Astrocyte (in vitro differentiated cells and primary cell): ENCODE measurements around the gene NPY4R2. TPM values are rescaled to one million over a fixed set of nuclear protein-coding genes. Genes with fewer than 3 reads are reported as not detected.
"Not testable (repeated sequence)": the region's sequence is repeated elsewhere in the genome, so short reads cannot be mapped to it uniquely, and the experiment has no call there.

ENCODE experiments used
- DNase-seq: peaks from one replicate; pipeline ENCODE4 v3.0.0-alpha.2; 2010; ENCODE audit warnings: low read depth
- FAIRE-seq: peaks from 2 replicates; lab custom pipeline; 2011; peaks lifted over from hg19 to GRCh38; lab: Jason Lieb, UNC
- H2AFZ ChIP-seq: 2 replicates; pipeline ENCODE4 v1.6.0; 2012; ENCODE audit warnings: low read depth, low read length, inconsistent platforms
- H3K27ac ChIP-seq: 2 replicates; pipeline ENCODE4 v1.5.1; 2011; ENCODE audit warnings: low read depth, low read length, inconsistent platforms
- H3K27me3 ChIP-seq: 2 replicates; pipeline ENCODE4 v1.6.0; 2011; ENCODE audit warnings: low read length, inconsistent platforms; ENCODE audit not compliant: insufficient read depth
- H3K36me3 ChIP-seq: 2 replicates; pipeline ENCODE4 v1.5.1; 2011; ENCODE audit warnings: low read length, inconsistent platforms; ENCODE audit not compliant: insufficient read depth
- H3K4me1 ChIP-seq: 2 replicates; pipeline ENCODE4 v1.5.1; 2011; ENCODE audit warnings: low read length, inconsistent platforms; ENCODE audit not compliant: insufficient read depth
- H3K4me2 ChIP-seq: 2 replicates; pipeline ENCODE4 v1.6.0; 2012; ENCODE audit warnings: low read length, inconsistent platforms
- H3K4me3 ChIP-seq: 2 replicates; pipeline ENCODE4 v1.5.1; 2011; ENCODE audit warnings: low read depth, mild to moderate bottlenecking, low read length, inconsistent platforms; ENCODE audit not compliant: insufficient read depth
- H3K79me2 ChIP-seq: 2 replicates; pipeline ENCODE4 v1.6.0; 2012; ENCODE audit warnings: mild to moderate bottlenecking, low read length, inconsistent platforms; ENCODE audit not compliant: insufficient read depth
- H3K9ac ChIP-seq: 2 replicates; pipeline ENCODE4 v1.6.0; 2012; ENCODE audit warnings: mild to moderate bottlenecking, low read length, inconsistent platforms
- H3K9me3 ChIP-seq: 2 replicates; pipeline ENCODE4 v1.5.1; 2012; ENCODE audit warnings: low read depth, mild to moderate bottlenecking, low read length, inconsistent platforms; ENCODE audit not compliant: insufficient read depth
- H4K20me1 ChIP-seq: 2 replicates; pipeline ENCODE4 v1.6.0; 2012; ENCODE audit warnings: low read length, inconsistent platforms; ENCODE audit not compliant: insufficient read depth
- H3K27ac Mint-ChIP-seq: one replicate; pipeline ENCODE4 v1.8.0; 2021; ENCODE audit warnings: mild to moderate bottlenecking, mixed read lengths; ENCODE audit not compliant: unreplicated experiment
- H3K27me3 Mint-ChIP-seq: one replicate; pipeline ENCODE4 v1.8.0; 2021; ENCODE audit warnings: low read depth, mixed read lengths; ENCODE audit not compliant: unreplicated experiment
- H3K36me3 Mint-ChIP-seq: one replicate; pipeline ENCODE4 v1.8.0; 2021; ENCODE audit warnings: low read depth, mixed read lengths; ENCODE audit not compliant: unreplicated experiment
- H3K4me1 Mint-ChIP-seq: one replicate; pipeline ENCODE4 v1.8.0; 2021; ENCODE audit warnings: low read depth, mixed read lengths; ENCODE audit not compliant: unreplicated experiment
- H3K4me3 Mint-ChIP-seq: one replicate; pipeline ENCODE4 v1.8.0; 2021; ENCODE audit warnings: mild to moderate bottlenecking, moderate library complexity, mixed read lengths; ENCODE audit not compliant: unreplicated experiment
- H3K9me3 Mint-ChIP-seq: one replicate; pipeline ENCODE4 v1.8.0; 2021; ENCODE audit warnings: mild to moderate bottlenecking, mixed read lengths; ENCODE audit not compliant: unreplicated experiment
- total RNA-seq: library from RNA; stranded (reverse); gene quantifications from 2 replicates; pipeline ENCODE4 v1.2.1, GENCODE V29; 2021

NPY4R2 gene
- total RNA-seq, 1 donor from 2014 or later = not detected

DNA sequence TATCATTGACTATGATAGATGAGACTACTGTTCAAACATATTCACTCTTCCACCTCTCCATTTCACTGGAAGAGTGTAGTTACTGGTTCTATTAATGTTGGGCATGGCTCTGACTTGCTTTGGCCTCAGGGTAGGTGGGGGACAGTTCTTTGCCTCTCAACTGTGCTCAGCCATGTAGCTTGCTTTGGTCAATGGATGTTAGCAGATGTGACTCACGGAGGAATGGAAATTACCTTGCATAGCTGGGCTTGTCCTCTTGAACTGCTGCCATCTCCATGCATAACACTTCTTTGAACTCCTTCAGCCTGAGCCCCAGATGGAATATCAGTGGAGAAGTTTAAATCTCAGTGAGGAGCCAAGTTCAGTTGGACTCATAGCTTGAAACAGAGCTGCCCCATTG is 9.1 kb upstream of the NPY4R2 start:
- not testable (repeated sequence) for H3K4me3 ChIP-seq, H3K27ac ChIP-seq, H3K79me2 ChIP-seq, H3K36me3 Mint-ChIP-seq, H3K36me3 ChIP-seq, H3K27me3 Mint-ChIP-seq, H3K9ac ChIP-seq, H3K9me3 ChIP-seq, H3K4me1 ChIP-seq, H2AFZ ChIP-seq, H3K9me3 Mint-ChIP-seq, H3K4me1 Mint-ChIP-seq, H3K4me2 ChIP-seq, H3K27ac Mint-ChIP-seq, H3K27me3 ChIP-seq, H4K20me1 ChIP-seq, DNase-seq, H3K4me3 Mint-ChIP-seq, FAIRE-seq

DNA sequence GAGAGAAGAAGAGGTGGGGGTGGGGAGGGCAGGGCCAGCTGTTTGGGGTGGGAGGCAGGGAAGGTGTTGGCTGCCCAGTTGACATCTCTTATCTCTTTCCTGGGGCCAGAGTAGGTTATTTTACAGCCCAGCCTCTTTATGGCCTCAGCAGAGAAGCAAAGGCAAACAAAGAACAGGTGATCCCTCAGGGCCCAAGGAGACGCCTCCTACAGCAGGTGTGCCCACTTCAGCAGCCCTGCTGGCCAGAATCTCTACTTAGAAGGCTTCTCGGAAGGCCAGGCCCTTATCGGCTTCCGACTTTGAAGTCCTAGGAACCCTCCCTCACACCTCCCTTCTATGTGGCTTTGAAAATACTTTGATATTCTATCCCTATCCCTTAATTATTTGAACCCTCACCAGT is 8.0 kb upstream of the NPY4R2 start:
- H3K4me3 ChIP-seq, H2AFZ ChIP-seq, FAIRE-seq, H3K36me3 Mint-ChIP-seq, H3K36me3 ChIP-seq, H3K27ac Mint-ChIP-seq, H3K4me1 Mint-ChIP-seq, H3K4me3 Mint-ChIP-seq, H3K27ac ChIP-seq, H4K20me1 ChIP-seq, H3K4me1 ChIP-seq, H3K9me3 Mint-ChIP-seq, H3K9me3 ChIP-seq, H3K4me2 ChIP-seq, H3K27me3 ChIP-seq, H3K9ac ChIP-seq, H3K79me2 ChIP-seq, DNase-seq, H3K27me3 Mint-ChIP-seq: not testable (repeated sequence)

- H3K4me1 ChIP-seq, FAIRE-seq, DNase-seq, H3K9me3 ChIP-seq, H3K9me3 Mint-ChIP-seq, H3K36me3 ChIP-seq, H3K36me3 Mint-ChIP-seq, H4K20me1 ChIP-seq, H3K27me3 Mint-ChIP-seq, H3K4me3 Mint-ChIP-seq, H3K27me3 ChIP-seq, H3K4me3 ChIP-seq, H3K27ac ChIP-seq, H3K27ac Mint-ChIP-seq, H3K9ac ChIP-seq, H3K4me1 Mint-ChIP-seq, H2AFZ ChIP-seq, H3K4me2 ChIP-seq, H3K79me2 ChIP-seq: not testable (repeated sequence)
Measured at GRCh38 chr10:47914052-47914451, 4.4 kb upstream of the NPY4R2 start.

GRCh38 chr10:47915849-47916548 is 2.5 kb upstream of the NPY4R2 start:
- not testable (repeated sequence) for FAIRE-seq, H3K36me3 ChIP-seq, H3K4me2 ChIP-seq, H3K36me3 Mint-ChIP-seq, H3K4me3 ChIP-seq, H3K4me3 Mint-ChIP-seq, H3K27me3 Mint-ChIP-seq, H3K4me1 ChIP-seq, H3K27ac Mint-ChIP-seq, H3K9ac ChIP-seq, H3K9me3 ChIP-seq, H3K79me2 ChIP-seq, H3K27me3 ChIP-seq, DNase-seq, H2AFZ ChIP-seq, H3K9me3 Mint-ChIP-seq, H4K20me1 ChIP-seq, H3K27ac ChIP-seq, H3K4me1 Mint-ChIP-seq

- H2AFZ ChIP-seq, H3K4me3 ChIP-seq, H3K36me3 ChIP-seq, H3K27me3 ChIP-seq, H3K4me1 ChIP-seq, H3K9me3 Mint-ChIP-seq, H3K36me3 Mint-ChIP-seq, H3K27ac Mint-ChIP-seq, H3K9me3 ChIP-seq, H3K9ac ChIP-seq, H3K4me1 Mint-ChIP-seq, H3K27me3 Mint-ChIP-seq, H3K4me2 ChIP-seq, H3K4me3 Mint-ChIP-seq, H3K79me2 ChIP-seq, FAIRE-seq, H3K27ac ChIP-seq, H4K20me1 ChIP-seq: not testable (repeated sequence)
- DNase-seq = peak; percentile 8
Measured at GRCh38 chr10:47920610-47921009, 2.1 kb downstream of the NPY4R2 start.

DNA sequence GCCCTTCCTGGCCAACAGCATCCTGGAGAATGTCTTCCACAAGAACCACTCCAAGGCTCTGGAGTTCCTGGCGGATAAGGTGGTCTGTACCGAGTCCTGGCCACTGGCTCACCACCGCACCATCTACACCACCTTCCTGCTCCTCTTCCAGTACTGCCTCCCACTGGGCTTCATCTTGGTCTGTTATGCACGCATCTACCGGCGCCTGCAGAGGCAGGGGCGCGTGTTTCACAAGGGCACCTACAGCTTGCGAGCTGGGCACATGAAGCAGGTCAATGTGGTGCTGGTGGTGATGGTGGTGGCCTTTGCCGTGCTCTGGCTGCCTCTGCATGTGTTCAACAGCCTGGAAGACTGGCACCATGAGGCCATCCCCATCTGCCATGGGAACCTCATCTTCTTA is 4.0 kb downstream of the NPY4R2 start:
- not testable (repeated sequence) for H3K4me1 ChIP-seq, H3K36me3 ChIP-seq, H3K27me3 ChIP-seq, H3K4me2 ChIP-seq, H3K4me1 Mint-ChIP-seq, H3K9ac ChIP-seq, H3K9me3 ChIP-seq, H3K9me3 Mint-ChIP-seq, H3K79me2 ChIP-seq, H3K27ac Mint-ChIP-seq, H2AFZ ChIP-seq, H3K4me3 Mint-ChIP-seq, FAIRE-seq, H3K27ac ChIP-seq, H3K36me3 Mint-ChIP-seq, H4K20me1 ChIP-seq, DNase-seq, H3K4me3 ChIP-seq, H3K27me3 Mint-ChIP-seq
